K562 (cell line): ENCODE results near the gene KIF21A. TPM values are rescaled to one million over a fixed set of nuclear protein-coding genes. Genes with fewer than 3 reads are reported as not detected.

Experiments
- ATAC-seq: fragments of 200-7000 bp; cut with Tn5 transposase; 3 replicates; pipeline ENCODE4 v1.9.1; 2020; ENCODE audit warnings: moderate library complexity
- BruUV-seq: library from RNA; stranded (reverse); fragments of 400-500 nt; replicated peaks from 2 replicates; lab custom pipeline; 2021; lab: Mats Ljungman, UMichigan
- CTCF ChIA-PET: fragments of 300-600 bp; formaldehyde crosslinking; extraction: SDS; loops from one replicate; lab custom pipeline; 2021; ENCODE audit warnings: low intra/inter-chr PET ratio; lab: Yijun Ruan, JAX
- POLR2A ChIA-PET: fragments of 300-600, 350-650 bp; sonication (Branson Sonifier 250); formaldehyde crosslinking; extraction: SDS; loops from one replicate; lab custom pipeline; 2021; ENCODE audit warnings: antibody characterized with exemption, inconsistent platforms; lab: Yijun Ruan, JAX
- DNase-seq, 4 experiments: peaks; one replicate each; pipeline versions ENCODE4 v3.0.0 to v3.0.0-alpha.2; 2011 to 2018; ENCODE audit warnings: low spot score in 3 of 4, mixed read lengths in 3 of 4; ENCODE audit errors: extremely low read depth in 1 of 4
- FAIRE-seq: peaks from 2 replicates; lab custom pipeline; 2011; peaks lifted over from hg19 to GRCh38; lab: Jason Lieb, UNC
- H2AFZ ChIP-seq: 2 replicates; pipeline ENCODE4 v1.6.0; 2011; ENCODE audit warnings: low read depth, low read length, control low read depth, inconsistent platforms
- H3K27ac ChIP-seq: fragments of 200-600 bp; 3 replicates; pipeline ENCODE4 v1.8.0; 2011; ENCODE audit warnings: low read depth, mild to moderate bottlenecking, control low read depth, inconsistent platforms, low read length, moderate library complexity, mixed read lengths; ENCODE audit errors: extremely low read depth
- H3K27me3 ChIP-seq, 2 experiments: fragments of 300-600 bp in 1 of 2; 2 replicates in 1 of 2; 3 replicates in 1 of 2; pipeline versions ENCODE4 v1.6.0 to v1.8.0; 2011; ENCODE audit warnings: inconsistent platforms in 2 of 2, low read length in 2 of 2, mild to moderate bottlenecking in 1 of 2, mixed read lengths in 1 of 2, moderate library complexity in 1 of 2; ENCODE audit not compliant: control insufficient read depth in 2 of 2, insufficient read depth in 2 of 2
- H3K36me3 ChIP-seq: fragments of 300-600 bp; 3 replicates; pipeline ENCODE4 v1.8.0; 2011; ENCODE audit warnings: mild to moderate bottlenecking, low read length, inconsistent platforms; ENCODE audit not compliant: control insufficient read depth, insufficient read depth
- H3K4me1 ChIP-seq, 2 experiments: fragments of 200-600 bp in 1 of 2; replicated peaks in 1 of 2; 2 replicates in 1 of 2; 3 replicates in 1 of 2; pipeline versions ENCODE4 v1.5.1 to v1.8.0; 2011; ENCODE audit warnings: inconsistent platforms in 2 of 2, low read length in 2 of 2, mild to moderate bottlenecking in 1 of 2, mixed read lengths in 1 of 2, moderate library complexity in 1 of 2; ENCODE audit not compliant: control insufficient read depth in 2 of 2, insufficient read depth in 2 of 2
- H3K4me2 ChIP-seq: 2 replicates; pipeline ENCODE4 v1.6.1; 2011; ENCODE audit warnings: low read length, control low read depth, inconsistent platforms, mixed read lengths; ENCODE audit not compliant: insufficient read depth
- H3K4me3 ChIP-seq: fragments of 200-600 bp; sonication (generic), shearing (Covaris generic); 2 replicates; pipeline ENCODE4 v1.5.1; 2016; ENCODE audit warnings: control low read depth, inconsistent platforms
- H3K79me2 ChIP-seq: fragments of 200-600 bp; 3 replicates; pipeline ENCODE4 v1.8.0; 2011; ENCODE audit warnings: low read length, inconsistent platforms; ENCODE audit not compliant: control insufficient read depth, insufficient read depth
- H3K9ac ChIP-seq, 2 experiments: 2 replicates each; pipeline versions ENCODE4 v1.6.0 to v1.6.1; 2011; ENCODE audit warnings: low read depth in 2 of 2, low read length in 2 of 2, control low read depth in 1 of 2, inconsistent platforms in 1 of 2, mild to moderate bottlenecking in 1 of 2, mixed read lengths in 1 of 2; ENCODE audit not compliant: insufficient read depth in 1 of 2
- H3K9me1 ChIP-seq: one replicate; pipeline ENCODE4 v1.6.0; 2011; ENCODE audit warnings: inconsistent platforms, mild to moderate bottlenecking, low read length, moderate library complexity; ENCODE audit not compliant: control insufficient read depth, insufficient read depth
- H3K9me3 ChIP-seq: replicated peaks from 2 replicates; pipeline ENCODE4 v1.5.1; 2011; ENCODE audit warnings: low read depth, low read length, inconsistent platforms; ENCODE audit not compliant: control insufficient read depth, insufficient read depth
- H4K20me1 ChIP-seq: replicated peaks from 2 replicates; pipeline ENCODE4 v1.6.1; 2011; ENCODE audit warnings: low read length, inconsistent platforms, mixed read lengths; ENCODE audit not compliant: control insufficient read depth, insufficient read depth
- BRCA1 ChIP-seq, 2 experiments: fragments of 450-650 bp in 1 of 2; sonication (generic) in 1 of 2; formaldehyde crosslinking in 1 of 2; IDR thresholded peaks; 2 replicates each; pipeline versions ENCODE4 v1.5.0 to v1.6.1; 2017 to 2020; ENCODE audit warnings: mild to moderate bottlenecking in 1 of 2, missing genetic modification reagents in 1 of 2
- DPF2 ChIP-seq: fragments of 450-650 bp; IDR thresholded peaks from 2 replicates; pipeline ENCODE4 v1.6.1; 2016
- ERF ChIP-seq: fragments of 450-650 bp; formaldehyde crosslinking; IDR thresholded peaks from 2 replicates; pipeline ENCODE4 v1.4.0; 2020; ENCODE audit warnings: mild to moderate bottlenecking, mixed read lengths
- FOXA3 ChIP-seq, 2 experiments: fragments of 450-650 bp in 1 of 2; sonication (generic) in 1 of 2; formaldehyde crosslinking; IDR thresholded peaks in 1 of 2; conservative IDR thresholded peaks in 1 of 2; 2 replicates each; pipeline versions ENCODE4 v1.4.0 to v1.8.0; 2020 to 2022; ENCODE audit warnings: mild to moderate bottlenecking in 2 of 2, missing genetic modification reagents in 1 of 2
- GTF2E2 ChIP-seq: fragments of 200-800 bp; sonication (Bioruptor generic); IDR thresholded peaks from 2 replicates; pipeline ENCODE4 v1.6.1; 2016; ENCODE audit warnings: missing genetic modification characterization, missing compliant biosample characterization
- MCM7 ChIP-seq, 2 experiments: fragments of 450-650 bp; IDR thresholded peaks; 2 replicates each; pipeline ENCODE4 v1.6.1; 2016 to 2018
- MXD1 ChIP-seq: fragments of 250-450 bp; sonication (Bioruptor Pico); IDR thresholded peaks from 2 replicates; pipeline ENCODE4 v1.8.0; 2021; ENCODE audit warnings: borderline replicate concordance, mild to moderate bottlenecking, moderate library complexity; ENCODE audit not compliant: poor library complexity, severe bottlenecking
- RFX7 ChIP-seq: fragments of 250-450 bp; sonication (Bioruptor Pico); IDR thresholded peaks from 2 replicates; pipeline ENCODE4 v1.5.1; 2021; ENCODE audit warnings: mild to moderate bottlenecking
- SIN3B ChIP-seq: fragments of 450-650 bp; IDR thresholded peaks from 2 replicates; pipeline ENCODE4 v1.6.1; 2017; ENCODE audit warnings: low read depth, mild to moderate bottlenecking, moderate library complexity
- TAF9B ChIP-seq: fragments of 450-650 bp; IDR thresholded peaks from 2 replicates; pipeline ENCODE4 v1.6.1; 2018; ENCODE audit warnings: mild to moderate bottlenecking; ENCODE audit not compliant: partially characterized antibody
- UBTF ChIP-seq, 2 experiments: IDR thresholded peaks; 2 replicates each; pipeline ENCODE4 v1.6.1; 2012; ENCODE audit warnings: improper control_type of control experiment in 2 of 2, low read depth in 2 of 2, low read length in 2 of 2, borderline replicate concordance in 1 of 2
- ZNF282 ChIP-seq: sonication (generic); formaldehyde crosslinking; IDR thresholded peaks from 2 replicates; pipeline ENCODE4 v1.8.1; 2023; ENCODE audit warnings: missing genetic modification reagents
- ZNF449 ChIP-seq: fragments of 250-450 bp; sonication (Bioruptor Pico); IDR thresholded peaks from 2 replicates; pipeline ENCODE4 v1.8.0; 2022; ENCODE audit warnings: moderate library complexity, mild to moderate bottlenecking, inconsistent platforms
- WGBS: fragments of 100-300 bp; shearing (Covaris generic); methylation state at CpG from one replicate; pipeline ENCODE4 v1.1.6; 2016; ENCODE audit warnings: low coverage, mixed read lengths; ENCODE audit not compliant: insufficient coverage; ENCODE audit errors: missing lambda C conversion rate; 5-methylcytosine and 5-hydroxymethylcytosine counted together
- in situ Hi-C: fragments of 300-500 bp; cut with MboI; formaldehyde crosslinking; loops from 4 replicates; pipeline ENCODE4 v1.15.0; 2018; ENCODE audit warnings: inconsistent platforms, mixed read lengths
- intact Hi-C: fragments of 100-400 bp; cut with micrococcal nuclease; formaldehyde crosslinking; loops from 2 replicates; pipeline ENCODE4 v1.14.2; 2022
- polyA plus RNA-seq, 8 experiments: library from polyadenylated mRNA; depleted of rRNA in 4 of 8; stranded (reverse) in 5 of 8; unstranded in 3 of 8; fragments of >200 nt; fragmentation: Nextera tagmentation in 2 of 8; fragmentation: Illumina TruSeq in 1 of 8; extraction: Ambion mirVana in 2 of 8; extraction: Trizol in 1 of 8; gene quantifications; 2 replicates each; pipeline versions ENCODE4 v1.2.1 to v1.2.3, GENCODE V29; 2011 to 2014; ENCODE audit warnings: inconsistent platforms in 1 of 8, missing spikeins in 1 of 8
- total RNA-seq, 7 experiments: library from RNA; depleted of rRNA in 6 of 7; stranded (reverse); fragments of >200 nt in 6 of 7; fragmentation: Illumina TruSeq in 2 of 7; extraction: Trizol in 2 of 7; gene quantifications; 2 replicates each; pipeline versions ENCODE4 v1.2.1 to v1.2.3, GENCODE V29; 2011 to 2021; ENCODE audit warnings: low replicate concordance in 1 of 7

The KIF21A gene
- total and polyA plus RNA-seq, 9 of the 15 experiments (the other 6 are each of a cell fraction or from before 2014, with no cell fraction given), result 17.7 to 45.0 (median 30.3) TPM

GRCh38 chr12:39354955-39355354 is 88.0 kb downstream of the KIF21A start (continued):
- TF ChIP-seq ZNF449 (CRISPR knock-in tag), result no peak
- TF ChIP-seq FOXA3 (CRISPR knock-in tag; conservative IDR thresholded peaks at IDR 0.05 in 1 of 2, IDR thresholded peaks at IDR 0.05 in 1 of 2), result no peak
- TF ChIP-seq ERF (CRISPR knock-in tag), result no peak
- TF ChIP-seq MCM7 (IDR thresholded peaks at IDR 0.05), result no peak
- TF ChIP-seq UBTF (IDR thresholded peaks at IDR 0.05; ENCODE audit: borderline replicate concordance in 1 of 2, low read depth in 2 of 2, low read length in 2 of 2), result no peak

GRCh38 chr12:39352471-39353017 is 90.4 kb downstream of the KIF21A start:
- FAIRE-seq, result no peak

More at GRCh38 chr12:39352471-39353017, 90.4 kb downstream of the KIF21A start:
- Histone ChIP-seq H3K4me1 (no peaks in the 10 kb centered on the region; a peak in 1 of 5 replicates), H3K9ac (no peak overlapping the region), H3K4me3 (no peak overlapping the region), H2AFZ (no peak overlapping the region), H3K4me2 (no peak overlapping the region), H3K36me3 (peaks cover 37% of the 10 kb centered on the region), H3K27ac (no peak overlapping the region), H4K20me1 (no peaks in the 10 kb centered on the region), H3K79me2 (no peaks in the 10 kb centered on the region), H3K9me3 (no peaks in the 10 kb centered on the region), H3K27me3 (no peaks in the 10 kb centered on the region), H3K9me1 (no peaks in the 10 kb centered on the region)
- WGBS, result 96% methylated on average over 3 of the region's 3 CpGs
- in situ Hi-C loops (no loop called here), intact Hi-C loops (no loop called here)
- ChIA-PET POLR2A (no interaction called here), CTCF (no interaction called here)
- DNase-seq (no peak), ATAC-seq (no peak)
- BruUV-seq, result no TSS peak
- TF ChIP-seq TAF9B, result no peak
- no peak for TF ChIP-seq GTF2E2
- no peak for TF ChIP-seq BRCA1 (IDR thresholded peaks at IDR 0.05)
- no peak for TF ChIP-seq BRCA1 (CRISPR knock-in tag; IDR thresholded peaks at IDR 0.05)
- no peak for TF ChIP-seq RFX7 (CRISPR knock-in tag)
- TF ChIP-seq DPF2, result no peak
- TF ChIP-seq ZNF282, result no peak
- TF ChIP-seq MXD1 (CRISPR knock-in tag), result no peak
- no peak for TF ChIP-seq SIN3B
